Stimulated activated CD8-positive, alpha-beta memory T cell treated with anti-CD3 and anti-CD28 coated beads, Interleukin-2, amount 100 ng/mL, for 48 hours (primary cell): ENCODE results near the gene TMEM240.

Experiments
- DNase-seq, 2 donors: peaks; one replicate each; pipeline ENCODE4 v3.0.0-alpha.2; 2020; ENCODE audit warnings: low read depth in 2 of 2

Gene TMEM240

DNA sequence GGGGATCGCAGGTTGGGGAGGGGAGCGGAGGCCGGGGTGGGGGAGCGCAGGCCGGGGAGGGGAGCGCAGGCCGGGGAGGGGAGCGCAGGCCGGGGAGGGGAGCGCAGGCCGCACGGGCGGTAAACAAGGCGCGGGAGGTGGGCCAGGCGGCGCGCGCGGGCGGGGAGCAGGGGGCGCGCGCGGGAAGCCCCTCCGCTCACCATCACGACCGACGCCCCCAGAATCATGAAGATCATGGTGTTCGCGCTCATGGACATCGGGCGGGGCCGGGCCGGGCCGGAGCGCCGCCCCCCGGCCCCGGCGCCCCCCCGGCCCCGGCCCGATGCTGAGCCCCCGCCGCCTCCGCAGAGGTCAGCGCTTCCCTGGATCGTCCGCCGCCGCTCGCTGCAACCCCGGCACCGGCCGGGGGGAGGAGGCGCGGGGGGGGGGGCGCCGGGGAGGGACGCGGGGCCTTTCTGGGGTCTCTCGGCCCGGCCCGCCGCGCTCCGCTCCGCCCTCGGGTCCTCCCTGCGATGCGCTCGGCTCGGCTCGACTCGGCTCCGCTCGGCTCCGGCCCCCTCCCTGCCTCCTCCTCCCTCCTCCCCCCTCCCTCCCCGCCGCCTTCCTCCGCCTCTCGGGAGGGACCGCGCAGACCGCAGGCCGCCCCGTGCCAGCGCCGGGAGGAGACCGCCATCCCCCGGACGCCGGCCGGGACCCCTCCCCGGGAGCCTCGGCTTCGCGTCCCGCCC, at the start of gene TMEM240:
TMEM240 (minus strand) TSS at position 535 of the 728 bp plus-strand sequence; CDS start at position 257, 278 bp downstream.
- peak; percentile 44 to 47 for DNase-seq

DNA sequence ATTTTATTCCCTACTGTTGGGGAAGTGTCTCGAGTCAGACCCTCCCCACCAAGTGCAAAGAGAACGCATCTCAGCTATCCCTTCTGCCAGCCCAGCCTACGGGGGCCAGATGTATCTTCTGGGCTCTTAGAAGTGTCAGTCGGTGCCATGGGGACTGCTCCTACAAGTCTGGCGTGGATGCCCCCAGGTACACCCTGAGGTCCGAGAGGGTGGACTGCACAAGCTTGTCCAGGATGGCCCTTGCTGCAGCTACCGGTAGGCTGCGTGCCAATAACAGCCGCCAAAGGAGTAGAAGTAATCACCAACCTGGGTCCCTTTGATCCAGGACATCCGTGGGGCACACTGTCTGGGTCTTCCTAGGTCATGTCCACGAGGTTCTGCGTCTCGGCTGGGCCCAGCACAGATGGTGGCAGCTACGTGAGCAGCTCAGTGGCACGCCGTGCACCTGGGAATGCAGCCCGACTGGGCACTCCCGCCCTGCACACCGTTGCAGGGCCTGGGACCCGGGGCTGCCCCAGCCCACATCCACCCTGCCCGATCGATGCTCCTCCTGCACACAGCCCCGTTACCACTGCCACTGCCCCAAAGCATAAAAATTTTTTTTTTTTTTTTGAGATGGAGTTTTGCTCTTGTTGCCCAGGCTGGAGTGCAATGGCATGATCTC, 43.1 kb upstream of the TMEM240 start:
- DNase-seq: no peak

DNA sequence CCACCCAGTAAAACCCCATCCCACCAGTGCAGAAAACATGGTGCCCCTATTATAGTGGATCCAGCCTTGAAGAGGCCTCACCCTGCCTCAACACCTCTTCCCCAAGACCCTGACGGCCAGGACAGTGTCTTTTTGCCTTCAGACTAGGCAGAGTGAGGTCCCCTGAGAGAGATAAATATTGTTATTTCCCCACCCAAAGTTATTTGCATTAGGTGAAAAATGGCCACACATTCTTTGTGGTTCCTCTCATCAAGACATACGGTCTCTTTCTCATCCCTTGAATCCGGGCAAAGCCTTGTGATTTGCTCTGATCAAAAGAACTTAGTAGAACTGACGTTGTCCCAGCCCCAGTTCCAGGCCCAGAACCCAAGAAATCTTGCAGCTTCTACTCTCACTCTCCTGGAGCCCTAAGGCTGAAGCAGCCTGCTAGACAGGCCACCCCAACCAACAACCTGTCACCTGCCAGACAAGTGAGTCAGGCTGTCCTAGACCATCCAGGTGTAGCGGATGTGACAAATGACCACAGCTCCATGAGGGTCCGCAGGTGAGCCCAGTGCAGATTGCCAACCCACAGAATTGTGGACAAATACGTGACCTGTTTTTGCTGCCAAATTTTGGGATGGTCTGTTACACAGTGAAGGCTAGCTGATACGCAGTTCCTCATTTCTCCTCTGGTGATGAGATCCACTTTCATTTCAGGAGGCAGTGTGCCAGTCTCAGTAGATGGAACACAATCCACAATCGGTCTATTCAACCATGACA, 42.3 kb upstream of the TMEM240 start:
- DNase-seq: no peak

DNA sequence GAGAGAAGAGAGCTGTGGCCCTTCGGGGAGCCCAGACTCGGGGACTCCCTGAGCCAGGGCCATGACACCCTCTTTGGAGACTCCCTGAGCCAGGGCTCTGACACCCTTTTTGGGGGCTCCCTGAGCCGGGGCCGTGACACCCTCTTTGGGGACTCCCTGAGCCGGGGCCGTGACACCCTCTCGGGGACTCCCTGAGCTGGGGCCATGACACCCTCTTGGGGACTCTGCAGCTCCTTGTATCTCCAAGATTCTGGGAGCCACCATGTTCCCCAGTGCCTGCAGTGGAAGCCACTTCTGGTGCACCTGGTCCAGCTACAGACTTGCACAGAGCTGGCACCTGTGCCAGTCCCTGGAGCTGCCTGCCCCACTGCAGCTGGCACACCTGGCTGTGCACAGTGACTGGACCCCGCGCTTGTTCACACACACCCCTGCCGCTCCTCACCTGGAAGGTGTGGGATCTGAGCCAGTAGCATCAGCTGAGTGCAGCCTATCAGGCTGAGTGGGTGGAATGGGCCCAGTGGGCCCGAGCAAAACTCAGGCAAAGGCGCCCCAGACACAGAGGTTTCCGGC, 38.0 kb upstream of the TMEM240 start:
- no peak for DNase-seq

DNA sequence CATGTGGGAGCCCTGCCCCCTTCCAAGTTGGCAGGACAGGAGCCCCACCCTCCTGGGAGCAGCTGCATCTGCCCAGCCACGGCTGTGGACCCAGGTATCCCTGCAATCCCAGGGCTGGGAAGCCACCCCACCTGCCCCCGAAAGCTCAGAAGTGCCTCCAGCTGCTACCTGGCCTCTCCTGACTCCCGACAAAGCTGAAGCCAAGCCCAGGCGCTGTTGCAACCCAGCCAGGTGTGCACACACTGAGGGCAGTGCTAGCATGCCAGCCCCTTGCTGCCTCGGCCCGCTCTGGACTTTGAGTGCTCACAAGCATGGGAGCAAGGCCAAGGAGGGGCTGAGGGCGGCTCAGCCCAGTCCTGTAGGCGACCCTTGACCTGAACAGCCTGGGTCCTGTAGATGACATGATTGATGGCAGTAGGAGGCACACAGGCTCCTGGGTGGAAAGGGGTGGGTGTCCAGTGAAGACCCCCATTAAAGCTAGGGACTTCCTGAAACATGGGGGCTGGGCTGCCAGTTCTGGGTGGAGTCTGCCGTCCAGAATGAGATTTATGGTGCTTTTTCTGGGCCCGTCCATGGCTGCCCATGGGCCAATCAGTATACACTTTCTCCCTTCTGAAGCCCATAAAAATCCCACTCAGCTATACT, 37.1 kb upstream of the TMEM240 start:
- DNase-seq: no peak

DNA sequence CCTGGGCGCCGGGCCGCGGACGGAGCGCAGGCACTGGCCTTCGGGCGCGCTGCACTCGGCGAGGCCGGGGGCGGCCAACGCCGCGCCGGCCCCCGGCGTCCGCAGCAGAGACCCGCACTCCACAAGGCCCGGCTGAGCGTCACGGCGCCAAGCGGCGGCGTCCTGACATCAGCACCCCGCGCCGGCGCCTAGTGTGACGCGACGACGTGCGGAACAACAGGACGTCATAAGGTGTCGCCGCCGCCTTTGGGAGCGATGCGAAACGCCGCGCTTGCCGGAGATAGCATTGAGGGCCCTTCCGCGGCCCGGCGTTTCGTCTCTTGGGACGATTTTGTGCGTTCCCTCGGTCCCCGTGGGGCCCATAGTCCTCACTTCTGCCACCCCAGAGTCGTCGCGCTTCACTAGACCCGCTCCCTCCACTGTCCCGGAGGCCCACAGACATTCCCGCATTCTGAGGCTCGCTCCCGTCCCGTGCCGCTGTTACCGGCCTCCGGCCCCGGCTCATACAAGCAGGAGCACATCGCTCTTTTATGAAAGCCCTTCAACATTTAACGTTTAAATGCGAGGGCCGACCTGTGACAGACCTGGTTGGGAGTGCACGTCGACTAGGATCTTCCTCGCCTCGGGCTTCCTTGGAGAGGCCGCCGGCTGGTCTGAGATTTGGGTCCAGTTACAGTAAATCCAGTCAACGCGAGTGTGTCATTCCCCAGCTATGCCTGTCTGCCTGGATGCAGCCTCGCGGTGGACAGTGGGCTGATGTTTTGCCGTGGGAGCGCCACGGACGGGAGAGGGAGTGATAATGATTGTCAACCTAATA, 34.5 kb upstream of the TMEM240 start, which contains the start of gene SSU72:
SSU72 (minus strand) TSS at position 143 of the 817 bp plus-strand sequence. CDS start 306 bp downstream, outside the sequence.
- DNase-seq: peak; percentile 91 to 93

DNA sequence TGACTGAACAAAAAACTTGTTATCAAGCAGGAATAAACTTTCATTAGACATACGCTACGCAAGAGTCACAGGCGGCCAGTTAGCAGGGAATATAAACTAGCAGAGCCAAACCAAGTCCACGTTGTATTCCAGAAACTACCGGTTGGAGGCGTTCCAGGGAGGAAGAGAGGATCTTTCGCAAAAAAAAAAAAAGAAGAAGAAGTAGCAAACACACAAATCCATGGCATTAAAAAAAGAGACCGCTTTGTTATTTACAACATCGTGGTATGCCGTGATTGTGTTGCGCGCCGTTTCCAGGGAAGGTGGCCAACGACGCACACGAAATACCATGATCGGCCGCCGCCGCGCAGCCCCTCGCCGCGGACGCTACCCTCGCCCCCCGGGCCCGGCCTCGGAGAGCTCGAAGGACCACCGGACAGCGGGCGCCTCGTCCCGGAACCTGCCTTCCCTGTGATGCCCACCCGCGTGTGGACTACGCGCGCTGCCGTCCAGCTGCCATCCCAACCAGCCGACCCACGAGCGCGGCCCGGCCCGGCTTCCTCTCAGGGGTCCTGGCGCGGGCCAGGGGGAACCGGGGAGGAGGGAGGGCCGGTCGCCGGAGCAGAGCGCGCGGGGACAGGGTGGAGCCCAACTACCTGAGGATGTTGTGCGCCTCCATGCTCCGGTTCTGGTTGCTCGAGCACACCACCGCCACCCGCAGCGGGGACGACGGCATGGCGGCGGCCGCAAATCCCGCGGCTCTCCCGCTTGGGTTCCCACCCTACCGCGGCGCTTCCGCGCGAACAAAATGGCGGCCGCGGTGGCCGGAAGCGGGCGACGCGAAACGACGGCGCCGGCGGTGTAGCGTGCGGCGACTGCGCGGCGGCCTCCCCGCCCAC, 33.7 kb upstream of the TMEM240 start:
- DNase-seq: peak; percentile 47 to 62

DNA sequence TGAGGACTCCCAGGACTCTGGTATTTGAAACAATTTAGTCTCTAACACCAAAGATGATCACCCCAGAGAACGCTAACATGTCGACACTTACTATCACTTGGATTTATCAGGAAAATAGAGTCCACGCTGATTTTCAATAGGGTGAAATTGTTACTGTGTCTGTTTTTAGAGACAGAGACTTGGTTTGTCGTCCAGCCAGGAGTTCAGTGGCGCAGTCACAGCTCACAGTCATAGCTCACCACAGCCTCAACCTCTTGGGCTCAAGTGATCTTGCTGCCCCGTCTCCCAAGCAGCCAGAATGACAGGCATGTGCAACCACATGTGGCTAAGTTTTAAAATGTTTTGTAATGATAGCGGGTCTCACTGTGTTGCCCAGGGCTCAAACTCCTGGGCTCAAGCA, 28.9 kb upstream of the TMEM240 start:
- DNase-seq: no peak

DNA sequence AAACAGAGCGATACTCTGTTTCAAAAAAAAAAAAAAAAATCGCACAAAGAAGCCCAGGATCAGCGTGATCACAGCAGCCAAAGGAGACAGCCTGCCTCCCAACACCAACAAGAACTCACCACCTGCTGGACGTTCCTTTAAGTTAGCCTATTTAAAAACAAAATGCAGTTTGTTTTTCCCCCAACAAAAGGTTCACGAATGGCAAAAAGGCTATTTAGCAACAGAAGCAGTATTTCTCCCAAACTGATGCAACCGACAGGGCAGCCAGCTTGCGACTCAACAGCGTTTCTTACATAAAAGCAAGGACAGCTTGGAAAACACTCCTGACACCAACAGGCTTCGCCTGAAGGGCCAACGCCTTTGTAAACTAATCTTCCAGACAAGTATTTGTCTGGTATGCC, 27.5 kb upstream of the TMEM240 start:
- no peak for DNase-seq

DNA sequence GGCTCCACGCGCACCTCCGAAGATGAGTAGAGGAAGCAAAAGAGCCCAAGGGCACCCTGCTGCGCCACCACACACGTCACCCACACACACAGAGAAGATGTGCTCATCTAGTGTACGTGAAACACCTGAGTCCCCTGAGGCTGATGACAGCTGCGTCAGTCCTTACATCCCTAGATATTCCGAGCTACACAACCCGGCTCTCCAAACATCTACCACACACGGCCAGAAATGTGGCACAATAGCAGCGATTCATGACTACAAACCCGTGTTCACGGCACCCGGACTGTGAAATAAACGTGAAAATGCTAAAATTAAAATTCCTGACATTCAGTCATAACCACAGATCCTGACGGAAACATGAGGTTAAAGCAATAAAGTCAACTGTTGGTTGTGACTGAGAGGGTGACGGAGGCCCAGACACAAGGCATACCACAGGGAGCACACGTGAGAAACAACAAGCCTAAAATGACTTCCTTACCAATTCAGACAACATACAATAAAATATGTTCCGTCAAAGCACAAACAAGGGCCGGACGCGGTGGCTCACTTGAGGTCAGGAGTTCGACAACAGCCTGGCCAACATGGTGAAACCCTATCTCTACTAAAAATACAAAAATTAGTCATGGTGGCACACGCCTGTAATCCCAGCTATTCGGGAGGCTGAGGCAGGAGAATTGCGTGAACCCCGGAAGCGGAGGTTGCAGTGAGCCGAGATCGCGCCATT, 26.9 kb upstream of the TMEM240 start:
- DNase-seq: no peak

DNA sequence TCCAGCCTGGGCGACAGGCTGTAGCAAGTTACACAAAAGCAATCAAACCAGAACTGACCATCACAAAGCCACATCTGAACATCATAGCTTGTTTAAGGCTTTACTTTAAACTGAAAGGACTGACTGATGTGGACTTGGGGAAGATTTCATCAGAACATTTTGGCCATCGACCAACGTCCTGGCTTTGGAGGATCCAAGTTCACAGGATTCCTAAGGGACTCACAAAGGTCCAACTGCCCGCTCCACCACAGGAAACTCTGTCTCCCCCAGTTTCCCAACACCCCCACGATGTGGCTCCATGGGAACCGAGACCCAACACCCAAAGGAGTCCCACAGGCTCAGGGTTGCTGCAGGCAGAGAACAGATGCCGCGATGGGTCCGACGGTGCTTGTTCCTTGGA, 24.9 kb upstream of the TMEM240 start:
- no peak for DNase-seq

DNA sequence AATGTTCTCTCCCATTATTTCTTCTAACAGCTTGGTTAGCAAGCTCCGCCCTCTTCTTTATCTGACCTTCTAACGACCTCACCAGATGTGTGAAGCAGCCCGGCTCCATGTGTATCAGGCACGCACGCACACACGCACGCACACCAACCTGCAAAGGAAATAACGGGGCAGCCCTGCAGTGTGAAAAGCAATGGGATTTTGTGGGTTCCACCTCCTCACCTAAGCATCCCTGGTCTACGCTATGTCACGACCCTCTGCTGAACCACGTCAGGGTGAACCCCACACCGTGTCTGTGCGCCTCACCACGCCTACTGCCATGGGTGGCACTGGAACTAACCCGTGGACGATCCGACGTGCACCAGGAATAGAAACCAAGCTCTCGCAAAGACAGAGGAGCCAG, 23.8 kb upstream of the TMEM240 start:
- no peak for DNase-seq

DNA sequence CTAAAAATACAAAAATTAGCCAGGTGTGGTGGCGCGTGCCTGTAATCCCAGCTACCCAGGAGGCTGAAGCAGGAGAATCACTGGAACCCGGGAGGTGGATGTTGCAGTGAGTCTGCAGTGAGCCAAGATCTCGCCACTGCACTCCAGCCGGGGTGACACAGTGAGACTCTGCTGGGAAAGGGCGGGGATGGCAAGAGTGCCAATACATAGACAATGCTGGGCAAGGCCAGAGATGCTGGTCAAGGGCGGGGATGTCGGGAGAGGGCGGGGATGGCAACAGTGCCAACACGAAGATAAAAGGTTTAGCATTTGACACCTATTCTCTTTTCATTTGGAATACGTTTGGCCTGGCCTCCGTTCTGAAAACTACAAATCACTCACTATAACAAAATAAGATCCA, 23.3 kb upstream of the TMEM240 start:
- no peak for DNase-seq

DNA sequence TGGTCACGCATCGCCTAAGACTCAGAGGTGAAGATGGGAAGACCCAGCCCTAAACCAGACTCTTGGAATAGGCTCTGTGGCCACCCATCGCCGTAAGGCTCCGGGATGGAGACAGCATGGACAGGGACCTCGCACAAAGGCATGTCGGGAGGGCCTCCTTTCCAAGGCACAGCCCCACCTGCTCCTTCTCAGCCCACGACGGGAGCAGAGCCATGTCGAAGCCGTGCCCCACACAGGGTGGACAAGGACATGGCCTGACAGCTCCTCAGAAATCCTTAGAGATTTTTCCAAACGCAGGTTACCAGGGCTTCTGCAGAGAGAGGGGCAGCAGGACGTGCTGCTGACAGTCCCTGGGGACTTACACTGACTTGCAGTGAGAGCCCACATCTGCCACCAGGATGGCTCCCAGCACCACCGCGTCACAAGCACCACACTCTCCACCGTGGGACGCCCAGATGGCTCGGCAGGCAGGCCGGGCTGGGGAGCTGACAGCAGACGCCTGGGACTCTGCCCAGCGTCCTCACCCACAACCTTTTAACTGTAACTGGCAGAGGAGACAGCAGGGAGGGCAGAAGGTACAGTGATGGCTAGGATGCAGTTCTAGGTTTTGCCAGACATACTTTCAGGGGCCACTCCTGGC, 22.3 kb upstream of the TMEM240 start:
- DNase-seq: no peak

DNA sequence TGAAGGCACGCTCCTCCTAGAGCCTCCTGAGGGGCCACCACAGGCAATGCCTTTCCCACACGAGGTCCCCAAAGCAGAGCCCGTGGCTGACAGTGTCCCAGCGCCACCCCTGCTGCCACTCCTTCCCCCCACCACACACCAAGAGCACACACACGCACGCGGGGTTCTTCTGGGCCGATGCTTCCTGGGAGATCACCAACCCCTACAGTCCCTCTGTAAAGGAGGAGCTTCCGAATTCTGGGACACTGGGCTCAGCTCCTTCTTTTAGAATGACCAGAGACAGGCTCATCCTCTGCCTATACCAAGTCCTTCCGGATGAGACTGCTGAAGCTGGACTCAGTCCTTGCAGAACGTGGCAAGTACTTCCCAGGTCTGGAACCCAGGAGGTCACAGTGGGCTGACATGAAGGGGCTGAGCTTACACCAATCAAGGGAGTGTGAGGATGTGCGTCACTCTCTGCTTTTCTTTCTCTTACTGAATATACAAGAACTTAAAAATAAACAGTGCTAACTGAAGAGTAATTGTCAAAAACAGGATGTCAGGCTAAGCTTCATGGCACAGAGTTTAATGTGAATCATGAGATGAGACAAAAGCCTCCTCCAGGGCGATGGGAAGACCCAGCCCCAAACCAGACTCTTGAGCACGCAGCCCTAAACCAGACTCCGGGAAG, 21.5 kb upstream of the TMEM240 start:
- no peak for DNase-seq

DNA sequence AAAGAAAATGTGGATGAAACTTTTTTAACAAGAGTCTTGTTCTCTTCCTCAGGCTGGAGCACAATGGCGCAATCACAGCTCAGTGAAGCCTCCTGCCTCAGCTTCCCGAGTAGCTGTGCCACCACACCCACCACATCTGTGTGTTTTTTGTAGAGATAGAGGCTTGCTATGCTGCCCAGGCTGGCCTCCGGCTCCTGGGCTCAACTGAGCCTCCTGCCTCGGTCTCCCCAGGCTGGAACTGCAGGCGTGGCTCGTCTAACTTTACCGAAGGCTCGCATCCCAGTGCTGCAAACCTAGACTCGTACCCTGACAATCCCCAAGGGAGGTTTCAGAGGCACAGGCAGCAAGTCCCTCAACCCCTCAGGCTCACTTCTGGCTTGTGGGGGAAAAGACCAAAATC, 19.8 kb upstream of the TMEM240 start:
- DNase-seq: no peak

DNA sequence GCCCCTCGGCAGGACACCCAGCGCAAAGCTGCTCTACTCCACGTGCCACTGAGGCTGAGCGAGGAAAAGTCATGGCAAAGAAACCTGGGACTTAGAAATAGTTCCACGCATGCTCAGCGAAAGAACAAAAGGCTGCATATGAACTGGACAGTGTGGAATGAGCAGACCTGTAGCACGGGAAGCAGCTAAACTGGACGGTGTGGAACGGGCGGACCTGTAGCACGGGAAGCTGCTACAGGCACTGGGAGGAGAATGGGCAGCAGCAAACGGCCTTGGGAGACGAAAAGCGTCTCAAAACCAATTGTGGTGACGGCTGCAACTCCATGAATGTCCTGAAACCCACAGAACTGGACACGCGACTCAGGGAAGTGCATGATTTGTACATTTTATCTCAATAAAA, 18.6 kb upstream of the TMEM240 start:
- no peak for DNase-seq

DNA sequence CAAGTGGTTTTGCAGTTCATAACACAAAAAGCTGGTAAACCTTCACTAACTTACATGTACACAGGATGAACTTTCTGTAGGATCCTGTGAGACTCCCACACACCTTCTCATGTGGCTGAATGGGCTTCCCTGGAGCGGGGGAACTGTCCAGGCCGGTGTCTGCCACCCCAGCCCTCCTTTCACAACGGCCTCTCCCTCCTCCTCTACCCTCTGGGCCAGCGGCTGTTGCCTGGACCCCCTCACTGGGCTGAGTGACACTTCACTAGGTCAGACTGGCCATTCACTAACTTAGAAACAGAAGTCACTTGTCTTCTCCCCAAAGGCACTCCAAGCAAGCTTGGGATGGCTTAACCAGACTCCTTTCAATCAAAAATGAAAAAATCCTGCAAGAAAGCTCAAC, 18.2 kb upstream of the TMEM240 start:
- DNase-seq: no peak
